HG03354 (cell line): ENCODE results near the gene DLX1.
"Not testable (repeated sequence)": the region's sequence is repeated elsewhere in the genome, so short reads cannot be mapped to it uniquely, and the experiment has no call there.

Experiments
- ATAC-seq: cut with Tn5 transposase; IDR thresholded peaks from one replicate; pipeline ENCODE4 v1.9.1; 2021; ENCODE audit warnings: mild to moderate bottlenecking; ENCODE audit not compliant: unreplicated experiment, poor library complexity, severe bottlenecking

Gene DLX1

GRCh38 chr2:172062402-172063004, 22.8 kb upstream of the DLX1 start:
- no peak for ATAC-seq

- no peak for ATAC-seq
Observed at GRCh38 chr2:172063446-172063845, 21.9 kb upstream of the DLX1 start.

DNA sequence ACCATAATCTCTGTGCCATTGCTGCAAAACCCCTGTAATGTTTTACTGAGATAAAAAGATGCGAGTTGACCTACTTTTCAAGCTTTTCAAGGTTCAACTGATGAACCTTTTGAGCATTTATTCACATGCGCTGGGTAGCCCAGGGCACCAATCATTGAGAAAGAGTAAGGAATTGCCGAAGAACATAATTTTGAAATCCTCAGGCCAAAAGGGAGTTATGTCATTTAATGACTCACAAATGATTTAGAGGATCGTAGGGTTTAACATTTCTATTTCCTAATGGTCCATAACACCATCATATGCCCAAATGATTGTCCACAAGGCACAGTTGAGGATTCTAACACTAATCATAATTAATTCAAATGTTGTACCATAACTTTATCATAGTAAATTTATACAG, 20.2 kb upstream of the DLX1 start:
- ATAC-seq = no peak

- ATAC-seq = no peak
Observed at GRCh38 chr2:172066394-172066886, 18.9 kb upstream of the DLX1 start.

- ATAC-seq = not testable (repeated sequence)
Observed at GRCh38 chr2:172067905-172068304, 17.4 kb upstream of the DLX1 start.

DNA sequence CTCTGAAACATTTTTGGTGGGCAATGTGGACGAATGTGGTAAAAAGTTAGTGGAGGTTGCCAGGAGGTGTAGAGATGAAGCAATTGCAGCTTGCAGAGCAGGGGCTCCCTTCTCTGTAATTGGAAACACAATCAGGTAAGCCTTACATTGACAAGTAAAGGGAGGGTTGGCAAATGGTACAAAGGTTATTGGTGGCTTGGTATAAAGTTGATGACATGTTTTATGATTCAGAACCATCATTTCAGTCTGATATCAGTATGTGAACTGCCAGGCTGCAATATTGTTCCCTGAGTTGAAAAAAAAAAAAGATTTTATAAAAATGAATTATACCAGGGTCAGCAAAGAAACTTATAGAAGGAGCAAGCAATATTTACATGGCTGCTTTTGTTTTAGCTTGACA, 14.4 kb upstream of the DLX1 start:
- no peak for ATAC-seq

GRCh38 chr2:172072303-172072702, 13.0 kb upstream of the DLX1 start:
- no peak for ATAC-seq

DNA sequence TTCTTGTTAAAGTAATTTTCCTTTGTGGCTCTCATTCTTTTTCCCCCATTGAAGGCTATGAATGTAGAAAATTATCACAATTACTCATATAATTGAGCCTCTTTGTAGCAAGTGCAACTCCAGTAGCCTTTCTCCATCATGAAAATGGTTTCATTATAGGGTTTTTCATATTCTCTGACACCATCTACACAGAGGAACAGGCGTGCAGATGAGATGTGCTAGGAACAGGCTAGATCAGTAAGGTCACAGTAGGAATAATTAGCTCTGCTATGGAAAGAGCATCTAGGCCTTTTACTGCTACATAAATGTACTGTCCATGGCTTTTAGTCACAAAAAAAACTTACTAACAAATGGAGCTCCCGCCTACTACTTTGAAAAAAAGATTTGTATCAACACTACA, 12.6 kb upstream of the DLX1 start:
- no peak for ATAC-seq

- no peak for ATAC-seq
Observed at GRCh38 chr2:172073518-172073917, 11.8 kb upstream of the DLX1 start.

DNA sequence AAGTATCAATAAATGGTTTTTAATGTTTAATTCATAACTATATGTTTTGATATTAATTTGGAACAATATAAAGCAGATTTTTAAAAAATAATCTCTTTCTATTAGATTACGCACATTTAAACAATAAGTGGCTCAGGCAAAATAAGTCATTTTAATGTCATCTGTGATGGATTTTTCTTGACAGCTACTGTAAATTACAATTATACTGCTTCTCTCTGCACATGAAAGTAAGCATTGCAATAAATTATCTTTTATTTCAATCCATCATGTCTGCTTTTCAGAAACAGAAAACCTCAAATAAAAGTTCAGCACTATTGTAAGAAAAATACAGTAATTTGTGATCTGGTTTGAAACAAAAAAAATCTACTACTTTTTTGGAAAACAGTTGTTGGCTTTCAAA, 11.1 kb upstream of the DLX1 start:
- ATAC-seq = no peak

- no peak for ATAC-seq
Observed at GRCh38 chr2:172079416-172079815, 5.9 kb upstream of the DLX1 start.

DNA sequence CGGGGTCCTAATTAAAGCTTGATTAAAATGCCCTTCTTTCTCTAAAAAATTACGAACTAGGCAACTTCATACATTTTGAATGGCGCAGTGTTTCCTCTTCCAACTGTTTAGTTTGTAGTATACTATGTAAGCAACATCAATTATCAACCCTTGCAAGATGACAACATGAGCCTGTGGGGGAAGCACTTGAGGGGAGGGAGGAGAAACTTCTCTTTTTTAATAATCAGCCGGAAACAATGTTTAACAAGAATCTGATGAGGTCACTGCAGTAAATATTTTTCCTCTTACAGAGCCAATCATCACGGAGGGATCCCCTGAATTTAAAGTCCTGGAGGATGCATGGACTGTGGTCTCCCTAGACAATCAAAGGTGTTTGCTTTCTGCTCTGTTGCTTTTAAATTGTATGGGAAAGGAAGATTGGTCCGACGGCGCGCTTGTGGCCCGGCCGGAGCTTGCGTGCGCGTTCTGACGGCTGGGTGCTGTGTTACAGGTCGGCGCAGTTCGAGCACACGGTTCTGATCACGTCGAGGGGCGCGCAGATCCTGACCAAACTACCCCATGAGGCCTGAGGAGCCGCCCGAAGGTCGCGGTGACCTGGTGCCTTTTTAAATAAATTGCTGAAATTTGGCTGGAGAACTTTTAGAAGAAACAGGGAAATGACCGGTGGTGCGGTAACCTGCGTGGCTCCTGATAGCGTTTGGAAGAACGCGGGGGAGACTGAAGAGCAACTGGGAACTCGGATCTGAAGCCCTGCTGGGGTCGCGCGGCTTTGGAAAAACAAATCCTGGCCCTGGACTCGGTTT, 5.3 kb upstream of the DLX1 start:
- no peak for ATAC-seq

DNA sequence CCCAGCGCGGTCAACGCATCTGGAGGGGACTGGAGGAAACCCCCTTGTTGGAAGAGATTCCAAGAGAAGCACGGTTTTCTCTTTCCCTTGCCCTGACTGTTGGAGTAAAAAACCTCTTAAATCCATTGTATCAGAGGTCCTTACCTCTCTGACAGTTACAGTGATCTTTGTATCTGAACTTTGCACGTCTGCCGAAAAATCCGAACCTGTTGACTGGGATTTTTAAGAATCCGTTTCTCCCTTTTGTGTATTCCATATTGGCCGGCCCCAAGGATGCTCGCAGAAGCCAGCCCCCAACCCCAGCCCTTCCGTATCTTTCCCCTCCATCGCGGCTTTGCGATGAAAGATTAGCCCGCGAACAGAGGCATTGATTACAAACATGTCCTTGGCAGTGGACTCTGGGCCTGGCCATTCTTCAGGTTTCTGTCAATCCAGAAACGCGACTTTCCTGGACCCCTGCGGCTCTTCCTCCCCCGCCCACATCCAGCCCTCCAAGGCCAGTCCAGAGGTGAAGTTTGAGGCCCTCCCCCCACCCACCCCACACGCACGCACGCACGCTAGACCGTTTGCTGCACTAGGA, 4.6 kb upstream of the DLX1 start:
- no peak for ATAC-seq

GRCh38 chr2:172081221-172082022, 3.9 kb upstream of the DLX1 start:
- no peak for ATAC-seq

- ATAC-seq = no peak
Observed at GRCh38 chr2:172082105-172082943, 3.0 kb upstream of the DLX1 start.

- ATAC-seq = no peak
Observed at GRCh38 chr2:172082944-172083627, 2.2 kb upstream of the DLX1 start.

- no peak for ATAC-seq
Observed at GRCh38 chr2:172083628-172084394, 1.5 kb upstream of the DLX1 start.

GRCh38 chr2:172084395-172084644, 987 bp upstream of the DLX1 start:
- no peak for ATAC-seq
